ENCODE measurements around the gene REXO4. TPM values are rescaled to one million over a fixed set of nuclear protein-coding genes. Genes with fewer than 3 reads are reported as not detected.
A peak's percentile ranks its signal among the peaks of the same experiment; 100 is the strongest.

REXO4 gene
- total and polyA plus RNA-seq, 2 of the 13 experiments (the other 11 are each of a cell fraction or from before 2014, with no cell fraction given) = 18.5 to 30.4 TPM

DNA sequence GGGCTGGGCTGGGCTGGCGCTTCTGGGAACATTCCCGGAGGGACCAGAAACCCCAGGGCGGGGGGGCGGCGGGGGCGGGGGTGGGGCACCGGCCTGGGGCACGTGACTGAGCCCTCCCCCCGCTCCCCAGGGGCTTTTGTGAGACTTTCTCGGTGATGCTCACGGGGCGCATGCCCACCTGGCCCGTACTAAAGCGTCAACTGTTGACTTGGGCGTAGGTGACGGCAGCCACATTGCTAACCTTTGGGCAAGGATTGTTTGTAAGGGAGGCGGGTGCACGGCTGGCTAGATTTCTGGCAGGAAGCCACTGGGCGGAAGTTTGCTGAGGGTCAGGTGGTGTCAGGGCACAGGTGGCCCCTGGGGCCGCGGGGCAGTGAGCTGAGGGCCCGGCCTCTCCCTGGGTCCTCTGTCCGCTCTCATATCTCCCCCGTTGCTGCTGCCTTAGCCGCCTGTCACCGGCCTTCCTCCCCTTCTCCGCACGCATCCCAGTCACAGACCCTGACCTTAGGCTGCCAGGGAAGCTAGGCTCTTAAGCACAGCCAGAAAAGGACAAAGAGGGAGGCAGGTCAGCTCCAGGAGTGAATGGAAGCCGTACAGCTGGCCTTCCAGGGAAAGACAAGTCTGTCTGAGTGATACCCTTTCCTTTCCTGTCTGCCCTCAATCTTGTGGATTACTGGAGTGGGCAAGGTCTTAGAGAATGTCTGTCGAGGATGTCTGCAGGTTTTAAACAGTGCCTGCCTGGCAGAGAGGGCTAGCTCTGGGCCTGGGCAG lies 42.8 kb upstream of the REXO4 start (continued):
- TF ChIP-seq NFIB (CRISPR knock-in tag; IDR thresholded peaks at IDR 0.05; ENCODE audit: borderline replicate concordance) = no peak
- TF ChIP-seq, protein P1, sequence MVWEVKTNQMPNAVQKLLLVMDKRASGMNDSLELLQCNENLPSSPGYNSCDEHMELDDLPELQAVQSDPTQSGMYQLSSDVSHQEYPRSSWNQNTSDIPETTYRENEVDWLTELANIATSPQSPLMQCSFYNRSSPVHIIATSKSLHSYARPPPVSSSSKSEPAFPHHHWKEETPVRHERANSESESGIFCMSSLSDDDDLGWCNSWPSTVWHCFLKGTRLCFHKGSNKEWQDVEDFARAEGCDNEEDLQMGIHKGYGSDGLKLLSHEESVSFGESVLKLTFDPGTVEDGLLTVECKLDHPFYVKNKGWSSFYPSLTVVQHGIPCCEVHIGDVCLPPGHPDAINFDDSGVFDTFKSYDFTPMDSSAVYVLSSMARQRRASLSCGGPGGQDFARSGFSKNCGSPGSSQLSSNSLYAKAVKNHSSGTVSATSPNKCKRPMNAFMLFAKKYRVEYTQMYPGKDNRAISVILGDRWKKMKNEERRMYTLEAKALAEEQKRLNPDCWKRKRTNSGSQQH (CRISPR knock-in tag; IDR thresholded peaks at IDR 0.05; ENCODE audit: low read depth) = peak; percentile 70
- TF ChIP-seq JDP2 (CRISPR knock-in tag; IDR thresholded peaks at IDR 0.05; ENCODE audit: borderline replicate concordance) = no peak
- TF ChIP-seq ZNF556 (CRISPR knock-in tag; IDR thresholded peaks at IDR 0.05; ENCODE audit: borderline replicate concordance) = peak; percentile 19; the same call in 1 of the 2 replicates
- peak; percentile 57; the same call in 1 of the 2 replicates for TF ChIP-seq NR2F2 (IDR thresholded peaks at IDR 0.05; ENCODE audit: borderline replicate concordance, low read depth)
- TF ChIP-seq MYC (CRISPR knock-in tag; IDR thresholded peaks at IDR 0.05; ENCODE audit: borderline replicate concordance) = peak; percentile 45; the same call in 1 of the 2 replicates
- TF ChIP-seq ZNF224 (CRISPR knock-in tag; IDR thresholded peaks at IDR 0.05) = peak; percentile 41
- TF ChIP-seq ZFP82 (CRISPR knock-in tag; IDR thresholded peaks at IDR 0.05; ENCODE audit: borderline replicate concordance) = 0 out of 2 replicates have a peak, but pooled peaks have one; percentile 21
- TF ChIP-seq, protein P2, sequence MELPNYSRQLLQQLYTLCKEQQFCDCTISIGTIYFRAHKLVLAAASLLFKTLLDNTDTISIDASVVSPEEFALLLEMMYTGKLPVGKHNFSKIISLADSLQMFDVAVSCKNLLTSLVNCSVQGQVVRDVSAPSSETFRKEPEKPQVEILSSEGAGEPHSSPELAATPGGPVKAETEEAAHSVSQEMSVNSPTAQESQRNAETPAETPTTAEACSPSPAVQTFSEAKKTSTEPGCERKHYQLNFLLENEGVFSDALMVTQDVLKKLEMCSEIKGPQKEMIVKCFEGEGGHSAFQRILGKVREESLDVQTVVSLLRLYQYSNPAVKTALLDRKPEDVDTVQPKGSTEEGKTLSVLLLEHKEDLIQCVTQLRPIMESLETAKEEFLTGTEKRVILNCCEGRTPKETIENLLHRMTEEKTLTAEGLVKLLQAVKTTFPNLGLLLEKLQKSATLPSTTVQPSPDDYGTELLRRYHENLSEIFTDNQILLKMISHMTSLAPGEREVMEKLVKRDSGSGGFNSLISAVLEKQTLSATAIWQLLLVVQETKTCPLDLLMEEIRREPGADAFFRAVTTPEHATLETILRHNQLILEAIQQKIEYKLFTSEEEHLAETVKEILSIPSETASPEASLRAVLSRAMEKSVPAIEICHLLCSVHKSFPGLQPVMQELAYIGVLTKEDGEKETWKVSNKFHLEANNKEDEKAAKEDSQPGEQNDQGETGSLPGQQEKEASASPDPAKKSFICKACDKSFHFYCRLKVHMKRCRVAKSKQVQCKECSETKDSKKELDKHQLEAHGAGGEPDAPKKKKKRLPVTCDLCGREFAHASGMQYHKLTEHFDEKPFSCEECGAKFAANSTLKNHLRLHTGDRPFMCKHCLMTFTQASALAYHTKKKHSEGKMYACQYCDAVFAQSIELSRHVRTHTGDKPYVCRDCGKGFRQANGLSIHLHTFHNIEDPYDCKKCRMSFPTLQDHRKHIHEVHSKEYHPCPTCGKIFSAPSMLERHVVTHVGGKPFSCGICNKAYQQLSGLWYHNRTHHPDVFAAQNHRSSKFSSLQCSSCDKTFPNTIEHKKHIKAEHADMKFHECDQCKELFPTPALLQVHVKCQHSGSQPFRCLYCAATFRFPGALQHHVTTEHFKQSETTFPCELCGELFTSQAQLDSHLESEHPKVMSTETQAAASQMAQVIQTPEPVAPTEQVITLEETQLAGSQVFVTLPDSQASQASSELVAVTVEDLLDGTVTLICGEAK (IDR thresholded peaks at IDR 0.05) = no peak
- TF ChIP-seq, protein P2 (CRISPR knock-in tag; IDR thresholded peaks at IDR 0.05) = peak; percentile 76; the same call in 1 of the 2 replicates
- peak; percentile 79; the same call in 1 of the 2 replicates for TF ChIP-seq ZNF296 (CRISPR knock-in tag; conservative IDR thresholded peaks at IDR 0.05)
- peak; percentile 60; the same call in 1 of the 2 replicates for TF ChIP-seq ATF7-NPFF (CRISPR knock-in tag; IDR thresholded peaks at IDR 0.05; ENCODE audit: low read depth)
- no peak for TF ChIP-seq PHB2 (IDR thresholded peaks at IDR 0.05; ENCODE audit: partially characterized antibody)
- no peak for TF ChIP-seq U2AF1 (optimal IDR thresholded peaks at IDR 0.05; ENCODE audit: low read depth, low read length)
- TF ChIP-seq MED1 (CRISPR knock-in tag; IDR thresholded peaks at IDR 0.05) = peak; percentile 79
- peak; percentile 78; the same call in 1 of the 2 replicates for TF ChIP-seq ZNF232 (CRISPR knock-in tag; IDR thresholded peaks at IDR 0.05; ENCODE audit: borderline replicate concordance)
- TF ChIP-seq, protein P3, sequence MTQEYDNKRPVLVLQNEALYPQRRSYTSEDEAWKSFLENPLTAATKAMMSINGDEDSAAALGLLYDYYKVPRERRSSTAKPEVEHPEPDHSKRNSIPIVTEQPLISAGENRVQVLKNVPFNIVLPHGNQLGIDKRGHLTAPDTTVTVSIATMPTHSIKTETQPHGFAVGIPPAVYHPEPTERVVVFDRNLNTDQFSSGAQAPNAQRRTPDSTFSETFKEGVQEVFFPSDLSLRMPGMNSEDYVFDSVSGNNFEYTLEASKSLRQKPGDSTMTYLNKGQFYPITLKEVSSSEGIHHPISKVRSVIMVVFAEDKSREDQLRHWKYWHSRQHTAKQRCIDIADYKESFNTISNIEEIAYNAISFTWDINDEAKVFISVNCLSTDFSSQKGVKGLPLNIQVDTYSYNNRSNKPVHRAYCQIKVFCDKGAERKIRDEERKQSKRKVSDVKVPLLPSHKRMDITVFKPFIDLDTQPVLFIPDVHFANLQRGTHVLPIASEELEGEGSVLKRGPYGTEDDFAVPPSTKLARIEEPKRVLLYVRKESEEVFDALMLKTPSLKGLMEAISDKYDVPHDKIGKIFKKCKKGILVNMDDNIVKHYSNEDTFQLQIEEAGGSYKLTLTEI (CRISPR knock-in tag; conservative IDR thresholded peaks at IDR 0.05) = no peak
